Aorta (tissue), 5 donors: Measurements from ENCODE around the gene CFAP251. TPM values are rescaled to one million over a fixed set of nuclear protein-coding genes. Genes with fewer than 3 reads are reported as not detected.

Experiments
- ATAC-seq: fragments of 200-7000 bp; cut with Tn5 transposase; one replicate; pipeline ENCODE4 v1.9.1; 2022; ENCODE audit warnings: moderate library complexity; ENCODE audit not compliant: low FRiP score
- DNase-seq, 2 donors: peaks; one replicate each; pipeline ENCODE4 v3.0.0-alpha.2; 2020
- H3K27ac ChIP-seq, 2 donors: one replicate each; pipeline ENCODE4 v1.5.1; 2013; ENCODE audit warnings: low read length in 2 of 2, mild to moderate bottlenecking in 2 of 2, moderate library complexity in 2 of 2, control low read depth in 1 of 2, inconsistent platforms in 1 of 2, low read depth in 1 of 2
- H3K27me3 ChIP-seq, 2 donors: one replicate each; pipeline ENCODE4 v1.6.1; 2013; ENCODE audit warnings: control low read depth in 1 of 2, low read length in 1 of 2, mild to moderate bottlenecking in 1 of 2, moderate library complexity in 1 of 2; ENCODE audit not compliant: insufficient read depth in 2 of 2, control insufficient read depth in 1 of 2
- H3K36me3 ChIP-seq, 2 donors: one replicate each; pipeline ENCODE4 v1.6.1; 2013; ENCODE audit warnings: control low read depth in 1 of 2, low read length in 1 of 2, mild to moderate bottlenecking in 1 of 2; ENCODE audit not compliant: insufficient read depth in 2 of 2, control insufficient read depth in 1 of 2
- H3K4me1 ChIP-seq, 2 donors: one replicate each; pipeline ENCODE4 v1.6.1; 2013; ENCODE audit warnings: low read length in 2 of 2, control low read depth in 1 of 2, mild to moderate bottlenecking in 1 of 2, moderate library complexity in 1 of 2; ENCODE audit not compliant: insufficient read depth in 2 of 2, control insufficient read depth in 1 of 2
- H3K4me3 ChIP-seq, 2 donors: one replicate each; pipeline ENCODE4 v1.5.1; 2013; ENCODE audit warnings: low read length in 2 of 2, control low read depth in 1 of 2, mild to moderate bottlenecking in 1 of 2
- H3K9me3 ChIP-seq: one replicate; pipeline ENCODE4 v1.6.1; 2013; ENCODE audit warnings: mild to moderate bottlenecking, low read length; ENCODE audit not compliant: control insufficient read depth
- WGBS, 2 donors: extraction: QIAGEN DNeasy Blood & Tissue Kit; methylation state at CpG; one replicate each; pipeline ENCODE4 v1.1.7; 2013; 5-methylcytosine and 5-hydroxymethylcytosine counted together
- intact Hi-C, 2 donors: fragments of 100-400 bp; cut with DNase I; formaldehyde crosslinking; loops; one replicate each; pipeline versions ENCODE4 v1.14.2 to v1.15.0; 2022
- polyA plus RNA-seq, 2 donors: library from polyadenylated mRNA; stranded (reverse); fragments of 200-250 nt; gene quantifications; one replicate each; pipeline ENCODE4 v1.2.3, GENCODE V29; 2013
- total RNA-seq, 2 donors: library from RNA; stranded (reverse); fragmentation: NEBNext Ultra II Directional; extraction: Animal tissue kit (Norgen Biotek cat#: 25700); gene quantifications; one replicate each; pipeline ENCODE4 v1.2.1, GENCODE V29; 2021
- donor health status: healthy with polysubstance abuse.
- donor health status: Bipolar disorder and iron deficiency.
- donor health status: DM: no; HTN: no; CAD: no.
- donor health status: DM: no; HTN: no; CAD: no.
- donor health status: DM: yes; HTN: yes; CAD: no.

CFAP251 gene
- total and polyA plus RNA-seq, 4 donors: 0.88 to 3.9 (median 2.2) TPM

- 0 to 1% methylated on average over 52 to 57 of the region's 57 CpGs for WGBS, 2 donors
- ATAC-seq (no peak), DNase-seq (peak; percentile 55 to 80)
- no peaks in the 10 kb centered on the region for H3K9me3 ChIP-seq
- H3K27ac ChIP-seq: peak overlapping the region in 1 of 2 donors; percentile 80
- H3K36me3 ChIP-seq: no peaks in the 10 kb centered on the region
- peaks cover 0 to 1% of the 10 kb centered on the region in 2 donors for H3K4me1 ChIP-seq
- no peaks in the 10 kb centered on the region for H3K27me3 ChIP-seq
- peak overlapping the region; percentile 96 for H3K4me3 ChIP-seq
- intact Hi-C loops: loop anchor here in 1 of 2 donors (5.0 kb wide), 1 partner anchor 104 kb away; the partner anchor contains the start of gene CFAP251
These were observed 102.9 kb downstream of the CFAP251 start for GRCh38 chr12:122021193-122021821.

GRCh38 chr12:122021822-122022392 is 103.5 kb downstream of the CFAP251 start, which contains the start of gene BCL7A:
Gene BCL7A (plus strand): TSS chr12:122021884. CDS start chr12:122022092, 208 bp downstream.
- Histone ChIP-seq H3K36me3 (no peaks in the 10 kb centered on the region), H3K4me3 (peak within 1 kb of the TSS; percentile 96), H3K4me1 (peaks cover 0 to 1% of the 10 kb centered on the region in 2 donors), H3K9me3 (no peaks in the 10 kb centered on the region), H3K27me3 (no peaks in the 10 kb centered on the region), H3K27ac (peak within 1 kb of the TSS; percentile 62 to 80)
- 0% methylated on average over 47 to 83 of the region's 83 CpGs for WGBS, 2 donors
- DNase-seq: peak; percentile 67 to 86
- ATAC-seq: peak; percentile 77
- intact Hi-C loops: loop anchor here (2.0 to 5.0 kb wide), 2 partner anchors 105 kb away; partner anchors contain the start of gene CFAP251 (in 1 of the 2)

- Histone ChIP-seq H3K9me3 (no peaks in the 10 kb centered on the region), H3K27ac (peak overlapping the region; percentile 61 to 62), H3K27me3 (no peaks in the 10 kb centered on the region), H3K36me3 (no peaks in the 10 kb centered on the region), H3K4me1 (peaks cover 0 to 1% of the 10 kb centered on the region in 2 donors), H3K4me3 (peak overlapping the region; percentile 96)
- 0% methylated on average over 72 to 124 of the region's 124 CpGs for WGBS, 2 donors
- DNase-seq (peak in 1 of 2 donors; percentile 56), ATAC-seq (peak; percentile 17)
- intact Hi-C loops: loop anchor here (2.0 to 5.0 kb wide), 2 partner anchors 105 to 106 kb away; partner anchors contain the start of gene CFAP251 (in 1 of the 2)
These were observed 104.3 kb downstream of the CFAP251 start for GRCh38 chr12:122022393-122023338.

GRCh38 chr12:122023339-122024131 is 105.1 kb downstream of the CFAP251 start:
- ATAC-seq: peak; percentile 82

GRCh38 chr12:122024132-122024785 is 105.9 kb downstream of the CFAP251 start:
- DNase-seq (no peak), ATAC-seq (no peak)
- H3K36me3 ChIP-seq: no peaks in the 10 kb centered on the region
- no peaks in the 10 kb centered on the region for H3K27me3 ChIP-seq
- H3K4me3 ChIP-seq: peak overlapping the region in 1 of 2 donors; percentile 8
- H3K27ac ChIP-seq: peak overlapping the region; percentile 38 to 45
- peaks cover 0 to 1% of the 10 kb centered on the region in 2 donors for H3K4me1 ChIP-seq
- WGBS, 2 donors: 31 to 33% methylated on average over 16 of the region's 16 CpGs
- H3K9me3 ChIP-seq: no peaks in the 10 kb centered on the region
- intact Hi-C loops: loop anchor here in 1 of 2 donors (5.0 kb wide), 1 partner anchor 107 kb away; the partner anchor contains the start of gene CFAP251

More at GRCh38 chr12:122023339-122024131, 105.1 kb downstream of the CFAP251 start:
- intact Hi-C loops: loop anchor here (2.0 to 5.0 kb wide), 2 partner anchors 106 to 107 kb away; partner anchors contain the start of gene CFAP251 (in 1 of the 2)
- Histone ChIP-seq H3K9me3 (no peaks in the 10 kb centered on the region), H3K4me3 (peak overlapping the region; percentile 96), H3K36me3 (no peaks in the 10 kb centered on the region), H3K27ac (peak overlapping the region; percentile 38 to 61), H3K4me1 (peaks cover 0 to 1% of the 10 kb centered on the region in 2 donors), H3K27me3 (no peaks in the 10 kb centered on the region)
- DNase-seq: peak; percentile 82 to 93
- WGBS, 2 donors: 2% methylated on average over 43 of the region's 43 CpGs

GRCh38 chr12:122026706-122027333 is 108.4 kb downstream of the CFAP251 start:
- DNase-seq: no peak
- Histone ChIP-seq H3K27ac (no peak overlapping the region), H3K36me3 (no peaks in the 10 kb centered on the region), H3K4me3 (no peak overlapping the region), H3K4me1 (no peaks in the 10 kb centered on the region), H3K9me3 (no peaks in the 10 kb centered on the region), H3K27me3 (no peaks in the 10 kb centered on the region)
- ATAC-seq: no peak
- 97% methylated on average over 7 of the region's 7 CpGs for WGBS, 2 donors
- intact Hi-C loops: no loop called here

- no peak overlapping the region for H3K27ac ChIP-seq
- H3K4me3 ChIP-seq: no peak overlapping the region
- DNase-seq (no peak), ATAC-seq (no peak)
- no peaks in the 10 kb centered on the region for H3K27me3 ChIP-seq
- no peaks in the 10 kb centered on the region for H3K9me3 ChIP-seq
- intact Hi-C loops: no loop called here
- H3K36me3 ChIP-seq: no peaks in the 10 kb centered on the region
- WGBS, 2 donors: 46 to 66% methylated on average over 12 of the region's 12 CpGs
- no peaks in the 10 kb centered on the region for H3K4me1 ChIP-seq
These were observed 109.9 kb downstream of the CFAP251 start for GRCh38 chr12:122028165-122028904.
